Measurements from ENCODE around the gene OTUD4. TPM values are rescaled to one million over a fixed set of nuclear protein-coding genes. Genes with fewer than 3 reads are reported as not detected.
"Not testable (repeated sequence)": the region's sequence is repeated elsewhere in the genome, so short reads cannot be mapped to it uniquely, and the experiment has no call there.

OTUD4 gene, protein sequence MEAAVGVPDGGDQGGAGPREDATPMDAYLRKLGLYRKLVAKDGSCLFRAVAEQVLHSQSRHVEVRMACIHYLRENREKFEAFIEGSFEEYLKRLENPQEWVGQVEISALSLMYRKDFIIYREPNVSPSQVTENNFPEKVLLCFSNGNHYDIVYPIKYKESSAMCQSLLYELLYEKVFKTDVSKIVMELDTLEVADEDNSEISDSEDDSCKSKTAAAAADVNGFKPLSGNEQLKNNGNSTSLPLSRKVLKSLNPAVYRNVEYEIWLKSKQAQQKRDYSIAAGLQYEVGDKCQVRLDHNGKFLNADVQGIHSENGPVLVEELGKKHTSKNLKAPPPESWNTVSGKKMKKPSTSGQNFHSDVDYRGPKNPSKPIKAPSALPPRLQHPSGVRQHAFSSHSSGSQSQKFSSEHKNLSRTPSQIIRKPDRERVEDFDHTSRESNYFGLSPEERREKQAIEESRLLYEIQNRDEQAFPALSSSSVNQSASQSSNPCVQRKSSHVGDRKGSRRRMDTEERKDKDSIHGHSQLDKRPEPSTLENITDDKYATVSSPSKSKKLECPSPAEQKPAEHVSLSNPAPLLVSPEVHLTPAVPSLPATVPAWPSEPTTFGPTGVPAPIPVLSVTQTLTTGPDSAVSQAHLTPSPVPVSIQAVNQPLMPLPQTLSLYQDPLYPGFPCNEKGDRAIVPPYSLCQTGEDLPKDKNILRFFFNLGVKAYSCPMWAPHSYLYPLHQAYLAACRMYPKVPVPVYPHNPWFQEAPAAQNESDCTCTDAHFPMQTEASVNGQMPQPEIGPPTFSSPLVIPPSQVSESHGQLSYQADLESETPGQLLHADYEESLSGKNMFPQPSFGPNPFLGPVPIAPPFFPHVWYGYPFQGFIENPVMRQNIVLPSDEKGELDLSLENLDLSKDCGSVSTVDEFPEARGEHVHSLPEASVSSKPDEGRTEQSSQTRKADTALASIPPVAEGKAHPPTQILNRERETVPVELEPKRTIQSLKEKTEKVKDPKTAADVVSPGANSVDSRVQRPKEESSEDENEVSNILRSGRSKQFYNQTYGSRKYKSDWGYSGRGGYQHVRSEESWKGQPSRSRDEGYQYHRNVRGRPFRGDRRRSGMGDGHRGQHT
- 10 to 100 TPM in 4 of 5 donors, 1 to 10 TPM in 1; 6.4 to 53.8 (median 39.7) TPM for total RNA-seq
- 1 to 10 TPM; 5.2 to 7.3 (median 5.2) TPM for polyA plus RNA-seq
- long read RNA-seq, donor 1, result 0 reads
- long read RNA-seq, donor 2, full-length matches to known transcripts, result 2 of 2 reads
- long read RNA-seq, donor 2, partial matches to known transcripts, result 0 of 2 reads
- long read RNA-seq, donor 2, other reads (novel, unspliced or antisense), result 0 of 2 reads
- long read RNA-seq, donor 3, full-length matches to known transcripts, result 1 of 1 reads
- long read RNA-seq, donor 3, partial matches to known transcripts, result 0 of 1 reads
- long read RNA-seq, donor 3, other reads (novel, unspliced or antisense), result 0 of 1 reads
- long read RNA-seq, donor 4, result 0 reads
- long read RNA-seq, donor 5, full-length matches to known transcripts, result 2 of 2 reads
- long read RNA-seq, donor 5, partial matches to known transcripts, result 0 of 2 reads
- long read RNA-seq, donor 5, other reads (novel, unspliced or antisense), result 0 of 2 reads
- long read RNA-seq, donor 6, full-length matches to known transcripts, result 5 of 5 reads
- long read RNA-seq, donor 6, partial matches to known transcripts, result 0 of 5 reads
- long read RNA-seq, donor 6, other reads (novel, unspliced or antisense), result 0 of 5 reads
- long read RNA-seq, donor 7, full-length matches to known transcripts, result 1 of 1 reads
- long read RNA-seq, donor 7, partial matches to known transcripts, result 0 of 1 reads
- long read RNA-seq, donor 7, other reads (novel, unspliced or antisense), result 0 of 1 reads
- long read RNA-seq, donor 8, full-length matches to known transcripts, result 1 of 1 reads
- long read RNA-seq, donor 8, partial matches to known transcripts, result 0 of 1 reads
- long read RNA-seq, donor 8, other reads (novel, unspliced or antisense), result 0 of 1 reads
- long read RNA-seq, donor 9, partial matches to known transcripts, result 7 of 7 reads
- long read RNA-seq, donor 9, other reads (novel, unspliced or antisense), result 0 of 7 reads
- long read RNA-seq, donor 10, result 0 reads

DNA sequence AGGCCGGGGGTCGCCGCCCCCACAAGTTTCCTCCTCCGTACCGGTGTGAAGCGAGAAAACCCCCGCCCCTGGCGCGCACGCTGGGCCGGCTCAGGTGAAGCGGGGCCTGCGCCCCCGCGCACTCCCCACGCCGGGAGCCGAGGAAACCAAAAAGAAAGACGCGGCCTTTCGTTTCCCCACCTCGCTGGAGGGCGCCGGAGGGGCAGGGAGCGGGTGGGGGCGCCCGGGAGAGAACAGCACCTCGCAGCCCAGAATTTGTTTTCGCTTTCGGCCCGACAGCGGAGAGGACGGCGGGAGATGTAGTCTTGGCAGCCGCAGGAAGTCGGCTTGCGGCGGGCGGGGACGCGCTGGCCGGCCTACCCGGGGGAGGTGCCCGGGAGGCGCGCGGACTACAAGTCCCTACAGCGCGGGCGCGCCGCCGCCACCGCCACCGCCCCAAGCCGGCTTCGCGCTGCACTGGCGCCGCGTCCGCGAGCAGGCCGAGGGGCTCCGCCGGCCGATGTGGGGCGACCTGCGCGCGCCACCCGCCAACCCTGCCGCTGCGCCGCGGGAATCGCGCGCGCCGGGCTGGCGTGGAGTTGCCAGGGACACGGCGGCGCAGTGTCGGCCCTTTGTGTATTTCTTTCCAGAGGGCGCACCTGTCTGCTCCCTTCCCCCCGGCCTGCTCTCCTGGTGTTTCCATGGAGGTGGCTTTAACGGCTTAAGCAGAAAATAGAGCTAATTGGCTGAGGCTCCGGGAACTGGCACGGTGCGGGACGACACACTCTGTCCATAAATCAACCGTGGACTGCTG is at the start of gene OTUD4:
Gene OTUD4 (minus strand): TSS at position 292 of the 793 bp plus-strand sequence. CDS start 616 bp downstream, outside the sequence.
- TF ChIP-seq, protein P1, sequence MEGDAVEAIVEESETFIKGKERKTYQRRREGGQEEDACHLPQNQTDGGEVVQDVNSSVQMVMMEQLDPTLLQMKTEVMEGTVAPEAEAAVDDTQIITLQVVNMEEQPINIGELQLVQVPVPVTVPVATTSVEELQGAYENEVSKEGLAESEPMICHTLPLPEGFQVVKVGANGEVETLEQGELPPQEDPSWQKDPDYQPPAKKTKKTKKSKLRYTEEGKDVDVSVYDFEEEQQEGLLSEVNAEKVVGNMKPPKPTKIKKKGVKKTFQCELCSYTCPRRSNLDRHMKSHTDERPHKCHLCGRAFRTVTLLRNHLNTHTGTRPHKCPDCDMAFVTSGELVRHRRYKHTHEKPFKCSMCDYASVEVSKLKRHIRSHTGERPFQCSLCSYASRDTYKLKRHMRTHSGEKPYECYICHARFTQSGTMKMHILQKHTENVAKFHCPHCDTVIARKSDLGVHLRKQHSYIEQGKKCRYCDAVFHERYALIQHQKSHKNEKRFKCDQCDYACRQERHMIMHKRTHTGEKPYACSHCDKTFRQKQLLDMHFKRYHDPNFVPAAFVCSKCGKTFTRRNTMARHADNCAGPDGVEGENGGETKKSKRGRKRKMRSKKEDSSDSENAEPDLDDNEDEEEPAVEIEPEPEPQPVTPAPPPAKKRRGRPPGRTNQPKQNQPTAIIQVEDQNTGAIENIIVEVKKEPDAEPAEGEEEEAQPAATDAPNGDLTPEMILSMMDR (IDR thresholded peaks at IDR 0.05), result no peak
- TF ChIP-seq POLR2AphosphoS5 (IDR thresholded peaks at IDR 0.05), result peak; percentile 18 to 83 (median 78)
- 0 to 1% (median 1%) methylated on average over 44 to 94 of the region's 94 CpGs for WGBS, 5 donors
- no peaks in the 10 kb centered on the region for H3K9me3 ChIP-seq

DNA sequence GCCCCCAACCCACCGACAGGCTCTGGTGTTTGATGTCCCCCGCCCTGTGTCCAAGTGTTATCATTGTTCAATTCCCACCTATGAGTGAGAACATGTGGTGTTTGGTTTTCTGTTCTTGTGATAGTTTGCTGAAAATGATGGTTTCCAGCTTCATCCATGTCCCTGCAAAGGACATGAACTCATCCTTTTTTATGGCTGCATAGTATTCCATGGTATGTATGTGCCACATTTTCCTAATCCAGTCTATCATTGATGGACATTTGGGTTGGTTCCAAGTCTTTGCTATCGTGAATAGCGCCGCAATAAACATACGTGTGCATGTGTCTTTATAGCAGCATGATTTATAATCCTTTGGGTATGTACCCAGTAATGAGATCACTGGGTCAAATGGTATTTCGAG is 42.8 kb upstream of the OTUD4 start:
- WGBS, 5 donors, result 84 to 91% (median 85%) methylated on average over 7 of the region's 7 CpGs
- H3K4me1 ChIP-seq; H3K27ac ChIP-seq; H3K36me3 ChIP-seq; DNase-seq; intact Hi-C loops (cut with DNase I; ENCODE audit: low total_unique reads); H3K9me3 ChIP-seq; H3K4me3 ChIP-seq; H3K27me3 ChIP-seq: not testable (repeated sequence)

More for the DNA sequence above, at the start of gene OTUD4:
- H3K27me3 ChIP-seq, result no peaks in the 10 kb centered on the region
- peaks cover 19 to 43% (median 36%) of the 10 kb centered on the region in 4 donors for H3K4me1 ChIP-seq
- intact Hi-C loops (cut with DNase I; ENCODE audit: low total_unique reads), result no loop called here
- peak within 1 kb of the TSS; percentile 65 to 78 (median 75) for H3K4me3 ChIP-seq
- peak within 1 kb of the TSS; percentile 92 to 99 (median 99) for H3K27ac ChIP-seq
- peak; percentile 97 to 99 for DNase-seq
- no peaks in the 10 kb centered on the region for H3K36me3 ChIP-seq

DNA sequence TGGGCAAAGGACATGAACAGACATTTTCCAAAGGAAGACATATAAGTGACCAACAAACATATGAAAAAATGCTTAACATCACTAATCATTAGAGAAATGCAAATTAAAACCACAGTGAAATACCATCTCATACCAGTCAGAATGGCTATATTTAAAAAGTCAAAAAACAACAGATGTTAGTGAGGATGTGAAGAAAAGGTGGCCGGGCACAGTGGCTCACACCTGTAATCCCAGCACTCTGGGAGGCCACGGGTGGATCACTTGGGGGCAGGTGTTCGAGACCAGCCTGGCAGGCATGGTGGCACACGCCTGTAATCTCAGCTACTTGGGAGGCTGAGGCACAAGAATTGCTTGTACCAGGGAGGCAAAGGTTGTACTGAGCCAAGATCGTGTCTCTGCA is 41.1 kb upstream of the OTUD4 start:
- H3K36me3 ChIP-seq; intact Hi-C loops (cut with DNase I; ENCODE audit: low total_unique reads); H3K4me3 ChIP-seq; DNase-seq; H3K27ac ChIP-seq; H3K4me1 ChIP-seq; H3K9me3 ChIP-seq; H3K27me3 ChIP-seq: not testable (repeated sequence)
- WGBS, 5 donors, result 83 to 93% (median 87%) methylated on average over 5 of the region's 5 CpGs

DNA sequence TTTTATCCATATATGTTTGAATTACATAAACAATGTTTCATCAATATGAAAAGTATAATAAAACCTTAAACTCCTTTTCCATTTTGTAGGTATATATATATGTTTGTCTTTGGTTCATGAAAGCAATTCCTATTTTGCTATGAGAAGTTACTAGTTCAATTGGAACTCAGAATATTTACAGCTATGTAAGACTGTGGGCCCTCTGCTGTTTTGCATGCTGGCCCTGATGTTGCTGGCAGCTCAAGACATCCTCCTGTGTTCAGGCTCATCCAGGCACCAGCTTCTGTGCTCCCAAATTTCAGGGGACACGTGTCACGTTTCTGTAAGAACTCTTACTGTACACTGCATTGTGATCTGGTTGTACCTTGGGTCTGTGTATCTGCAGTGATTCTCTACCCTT is 38.7 kb upstream of the OTUD4 start:
- TF ChIP-seq POLR2A (IDR thresholded peaks at IDR 0.05), result no peak
- TF ChIP-seq, protein P1 (IDR thresholded peaks at IDR 0.05), result no peak
- no peak for TF ChIP-seq POLR2AphosphoS5 (IDR thresholded peaks at IDR 0.05)
- no peak for TF ChIP-seq EP300 (IDR thresholded peaks at IDR 0.05)
- Histone ChIP-seq H3K27ac (no peak overlapping the region), H3K4me1 (no peaks in the 10 kb centered on the region), H3K36me3 (no peaks in the 10 kb centered on the region), H3K27me3 (no peaks in the 10 kb centered on the region), H3K4me3 (no peak overlapping the region), H3K9me3 (no peaks in the 10 kb centered on the region)
- no peak for DNase-seq
- WGBS, 5 donors, result 86 to 100% (median 92%) methylated on average over 2 of the region's 2 CpGs
- intact Hi-C loops (cut with DNase I; ENCODE audit: low total_unique reads), result no loop called here

All from stomach (tissue), 19 donors.